COLO668 (cell line): Measurements from ENCODE around the gene PDE10A.
"Not testable (repeated sequence)": the region's sequence is repeated elsewhere in the genome, so short reads cannot be mapped to it uniquely, and the experiment has no call there.

Experiments
- DNase-seq: peaks from one replicate; lab custom pipeline; 2025; ENCODE audit not compliant: unreplicated experiment; lab: John Stamatoyannopoulos, UW

PDE10A gene

GRCh38 chr6:165594584-165595333, 68.3 kb downstream of the PDE10A start:
- no peak for DNase-seq

- DNase-seq: not testable (repeated sequence)
Observed at GRCh38 chr6:165592947-165593346, 70.1 kb downstream of the PDE10A start.

GRCh38 chr6:165588515-165588914, 74.5 kb downstream of the PDE10A start:
- no peak for DNase-seq

GRCh38 chr6:165587206-165587605, 75.8 kb downstream of the PDE10A start:
- no peak for DNase-seq

- DNase-seq: no peak
Observed at GRCh38 chr6:165586706-165587105, 76.3 kb downstream of the PDE10A start.

- DNase-seq: no peak
Observed at GRCh38 chr6:165585060-165585459, 78.0 kb downstream of the PDE10A start.

- no peak for DNase-seq
Observed at GRCh38 chr6:165584541-165584940, 78.5 kb downstream of the PDE10A start.

- no peak for DNase-seq
Observed at GRCh38 chr6:165581678-165582077, 81.4 kb downstream of the PDE10A start.

- no peak for DNase-seq
Observed at GRCh38 chr6:165580136-165580535, 82.9 kb downstream of the PDE10A start.

- no peak for DNase-seq
Observed at GRCh38 chr6:165579151-165579550, 83.9 kb downstream of the PDE10A start.

GRCh38 chr6:165577556-165577955, 85.5 kb downstream of the PDE10A start:
- no peak for DNase-seq

GRCh38 chr6:165575158-165575549, 87.9 kb downstream of the PDE10A start:
- no peak for DNase-seq

- no peak for DNase-seq
Observed at GRCh38 chr6:165574220-165575157, 88.6 kb downstream of the PDE10A start.

- DNase-seq: no peak
Observed at GRCh38 chr6:165573671-165574070, 89.4 kb downstream of the PDE10A start.

- no peak for DNase-seq
Observed at GRCh38 chr6:165571721-165572132, 91.3 kb downstream of the PDE10A start.

GRCh38 chr6:165571068-165571682, 91.9 kb downstream of the PDE10A start:
- no peak for DNase-seq

- DNase-seq: no peak
Observed at GRCh38 chr6:165568326-165568725, 94.7 kb downstream of the PDE10A start.

- no peak for DNase-seq
Observed at GRCh38 chr6:165566088-165566828, 96.8 kb downstream of the PDE10A start.

GRCh38 chr6:165562421-165563090, 100.5 kb downstream of the PDE10A start:
- DNase-seq: no peak

GRCh38 chr6:165559632-165560031, 103.4 kb downstream of the PDE10A start:
- DNase-seq: no peak
